H1 (cell line): ENCODE data around the gene ALDH1L2. TPM values are rescaled to one million over a fixed set of nuclear protein-coding genes. Genes with fewer than 3 reads are reported as not detected.

Experiments
- CTCF ChIA-PET: fragments of 300-600 bp; sonication (Branson Sonifier 250); formaldehyde crosslinking; loops from one replicate; lab custom pipeline; 2021; ENCODE audit not compliant: partially characterized antibody; lab: Charles Lee
- POLR2A ChIA-PET: fragments of 300-600 bp; sonication (Branson Sonifier 250); formaldehyde crosslinking; loops from one replicate; lab custom pipeline; 2021; ENCODE audit warnings: inconsistent platforms; ENCODE audit not compliant: partially characterized antibody; lab: Charles Lee
- DNase-seq, 2 experiments: peaks; one replicate each; pipeline versions ENCODE4 v3.0.0 to v3.0.0-alpha.2; 2010 to 2022; ENCODE audit warnings: low spot score in 2 of 2, low read depth in 1 of 2, mixed read lengths in 1 of 2
- FAIRE-seq: peaks from 2 replicates; lab custom pipeline; 2011; peaks lifted over from hg19 to GRCh38; lab: Jason Lieb, UNC
- H2AFZ ChIP-seq: 2 replicates; pipeline ENCODE4 v1.8.1; 2012; ENCODE audit warnings: low read length, inconsistent platforms
- H2AK5ac ChIP-seq: 2 replicates; pipeline ENCODE4 v1.6.1; 2013; ENCODE audit warnings: low read depth, low read length
- H2BK120ac ChIP-seq: replicated peaks from 2 replicates; pipeline ENCODE3; 2013; ENCODE audit warnings: low read depth, low read length, inconsistent platforms
- H2BK12ac ChIP-seq: 2 replicates; pipeline ENCODE4 v1.6.1; 2013; ENCODE audit warnings: low read depth, low read length
- H2BK15ac ChIP-seq: 2 replicates; pipeline ENCODE4 v1.6.1; 2013; ENCODE audit warnings: low read length
- H2BK20ac ChIP-seq: 2 replicates; pipeline ENCODE4 v1.6.1; 2013; ENCODE audit warnings: low read length
- H2BK5ac ChIP-seq: 2 replicates; pipeline ENCODE4 v1.6.1; 2013; ENCODE audit warnings: low read depth, low read length
- H3K14ac ChIP-seq: 2 replicates; pipeline ENCODE4 v1.6.1; 2013; ENCODE audit warnings: inconsistent platforms; ENCODE audit not compliant: insufficient read length
- H3K18ac ChIP-seq: 2 replicates; pipeline ENCODE4 v1.6.1; 2013; ENCODE audit warnings: low read length; ENCODE audit errors: extremely low read depth
- H3K23ac ChIP-seq: 2 replicates; pipeline ENCODE4 v1.6.1; 2013; ENCODE audit warnings: inconsistent platforms; ENCODE audit not compliant: insufficient read length
- H3K23me2 ChIP-seq: 2 replicates; pipeline ENCODE4 v1.6.1; 2013; ENCODE audit warnings: low read depth, low read length
- H3K27ac ChIP-seq: 2 replicates; pipeline ENCODE4 v1.6.1; 2011; ENCODE audit warnings: low read depth, low read length, inconsistent platforms
- H3K27me3 ChIP-seq, 4 experiments: replicated peaks in 1 of 4; 1 replicate in 1 of 4; 2 replicates in 3 of 4; pipeline versions ENCODE4 v1.6.1 to v1.8.1; 2011 to 2013; ENCODE audit warnings: low read length in 3 of 4, mild to moderate bottlenecking in 3 of 4, inconsistent platforms in 2 of 4, mixed read lengths in 2 of 4, moderate library complexity in 1 of 4; ENCODE audit not compliant: control insufficient read depth in 3 of 4, insufficient read depth in 3 of 4; ENCODE audit errors: extremely low read depth in 1 of 4
- H3K36me3 ChIP-seq, 4 experiments: 2 replicates each; pipeline versions ENCODE4 v1.6.1 to v1.8.1; 2011 to 2013; ENCODE audit warnings: mild to moderate bottlenecking in 4 of 4, low read length in 3 of 4, moderate library complexity in 2 of 4, control low read depth in 1 of 4, inconsistent platforms in 1 of 4; ENCODE audit not compliant: insufficient read depth in 4 of 4, control insufficient read depth in 2 of 4
- H3K4ac ChIP-seq: replicated peaks from 2 replicates; pipeline ENCODE3; 2013; ENCODE audit warnings: low read length, low read depth, mixed read lengths, inconsistent platforms; ENCODE audit not compliant: insufficient read length
- H3K4me1 ChIP-seq, 4 experiments: replicated peaks in 1 of 4; 1 replicate in 1 of 4; 2 replicates in 3 of 4; pipeline versions ENCODE4 v1.6.1 to v1.8.1; 2011 to 2013; ENCODE audit warnings: low read length in 3 of 4, inconsistent platforms in 2 of 4, mixed read lengths in 1 of 4; ENCODE audit not compliant: insufficient read depth in 4 of 4, control insufficient read depth in 3 of 4
- H3K4me2 ChIP-seq, 2 experiments: 2 replicates each; pipeline versions ENCODE4 v1.6.1 to v1.8.1; 2011 to 2013; ENCODE audit warnings: low read depth in 2 of 2, low read length in 2 of 2, control low read depth in 1 of 2, inconsistent platforms in 1 of 2, mild to moderate bottlenecking in 1 of 2; ENCODE audit not compliant: insufficient read depth in 1 of 2
- H3K4me3 ChIP-seq, 4 experiments: fragments of 200-600, 300-600 bp in 1 of 4; sonication (generic), shearing (Covaris generic), sonication (Bioruptor Twin) in 1 of 4; 2 replicates each; pipeline versions ENCODE4 v1.5.1 to v1.8.1; 2011 to 2016; ENCODE audit warnings: low read length in 4 of 4, low read depth in 3 of 4, control low read depth in 2 of 4, inconsistent platforms in 2 of 4, mild to moderate bottlenecking in 2 of 4, mixed read lengths in 1 of 4, moderate library complexity in 1 of 4; ENCODE audit not compliant: insufficient read depth in 2 of 4; ENCODE audit errors: extremely low read depth in 1 of 4
- H3K56ac ChIP-seq: replicated peaks from 2 replicates; pipeline ENCODE3; 2013; ENCODE audit warnings: low read depth, mild to moderate bottlenecking, mixed read lengths, low read length, inconsistent platforms; ENCODE audit not compliant: insufficient read length
- H3K79me1 ChIP-seq: 2 replicates; pipeline ENCODE4 v1.6.1; 2013; ENCODE audit warnings: low read depth, low read length, control low read depth
- H3K79me2 ChIP-seq, 2 experiments: 2 replicates each; pipeline versions ENCODE4 v1.6.1 to v1.8.1; 2012 to 2013; ENCODE audit warnings: low read length in 2 of 2, mild to moderate bottlenecking in 2 of 2, inconsistent platforms in 1 of 2; ENCODE audit not compliant: insufficient read depth in 2 of 2, control insufficient read depth in 1 of 2
- H3K9ac ChIP-seq, 4 experiments: replicated peaks in 1 of 4; 1 replicate in 1 of 4; 2 replicates in 3 of 4; pipeline versions ENCODE4 v1.6.1 to v1.8.1; 2011 to 2013; ENCODE audit warnings: low read depth in 3 of 4, low read length in 3 of 4, control low read depth in 2 of 4, mild to moderate bottlenecking in 2 of 4, moderate library complexity in 2 of 4, inconsistent platforms in 1 of 4; ENCODE audit errors: extremely low read depth in 1 of 4
- H3K9me3 ChIP-seq, 2 experiments: 2 replicates each; pipeline versions ENCODE4 v1.6.1 to v1.8.1; 2012 to 2013; ENCODE audit warnings: mild to moderate bottlenecking in 2 of 2, moderate library complexity in 2 of 2, control low read depth in 1 of 2, inconsistent platforms in 1 of 2, low read depth in 1 of 2, low read length in 1 of 2, mixed read lengths in 1 of 2; ENCODE audit not compliant: insufficient read depth in 2 of 2
- H4K20me1 ChIP-seq, 2 experiments: replicated peaks in 1 of 2; 2 replicates each; pipeline versions ENCODE3 to v1.8.1; 2011 to 2013; ENCODE audit warnings: inconsistent platforms in 2 of 2, low read length in 2 of 2, mild to moderate bottlenecking in 1 of 2; ENCODE audit not compliant: insufficient read depth in 2 of 2, control insufficient read depth in 1 of 2
- H4K5ac ChIP-seq: 2 replicates; pipeline ENCODE4 v1.6.1; 2013; ENCODE audit warnings: low read length, low read depth, mixed read lengths, inconsistent platforms; ENCODE audit not compliant: insufficient read length
- H4K8ac ChIP-seq: 2 replicates; pipeline ENCODE4 v1.8.0; 2013; ENCODE audit warnings: mild to moderate bottlenecking, moderate library complexity, low read length, inconsistent platforms; ENCODE audit not compliant: insufficient read depth; ENCODE audit errors: extremely low read depth
- H4K91ac ChIP-seq: replicated peaks from 2 replicates; pipeline ENCODE3; 2013; ENCODE audit warnings: low read length, mixed read lengths, inconsistent platforms; ENCODE audit not compliant: insufficient read length
- BCL11A ChIP-seq, 2 experiments: IDR thresholded peaks; one replicate each; pipeline ENCODE4 v1.6.1; 2011; ENCODE audit warnings: low read depth in 2 of 2, low read length in 2 of 2, mild to moderate bottlenecking in 2 of 2
- CEBPB ChIP-seq: IDR thresholded peaks from 2 replicates; pipeline ENCODE4 v1.6.1; 2012; ENCODE audit warnings: low read depth, low read length
- CREB1 ChIP-seq: IDR thresholded peaks from 2 replicates; pipeline ENCODE4 v1.6.1; 2012; ENCODE audit warnings: inconsistent platforms
- GABPA ChIP-seq: IDR thresholded peaks from 2 replicates; pipeline ENCODE4 v1.6.1; 2011; ENCODE audit warnings: mild to moderate bottlenecking, low read length, moderate library complexity, borderline replicate concordance; ENCODE audit not compliant: insufficient read depth
- JUN ChIP-seq: IDR thresholded peaks from 2 replicates; pipeline ENCODE4 v1.6.1; 2011; ENCODE audit warnings: low read depth, mild to moderate bottlenecking, improper control_type of control experiment, low read length
- KDM5A ChIP-seq: fragments of 200-600 bp; IDR thresholded peaks from 2 replicates; pipeline ENCODE4 v1.7.1; 2012; ENCODE audit warnings: mild to moderate bottlenecking, low read length, inconsistent platforms, mixed read lengths
- NRF1 ChIP-seq: IDR thresholded peaks from 2 replicates; pipeline ENCODE4 v1.6.1; 2011; ENCODE audit warnings: mild to moderate bottlenecking, low read depth, low read length, improper control_type of control experiment
- SIX5 ChIP-seq: IDR thresholded peaks from 2 replicates; pipeline ENCODE4 v1.6.1; 2011; ENCODE audit warnings: mild to moderate bottlenecking, low read depth, low read length
- SP1 ChIP-seq: IDR thresholded peaks from 2 replicates; pipeline ENCODE4 v1.6.1; 2011; ENCODE audit warnings: low read depth, low read length
- SRF ChIP-seq: IDR thresholded peaks from 2 replicates; pipeline ENCODE4 v1.6.1; 2011; ENCODE audit warnings: mild to moderate bottlenecking, low read depth, low read length, moderate library complexity
- TAF1 ChIP-seq: IDR thresholded peaks from 2 replicates; pipeline ENCODE4 v1.6.1; 2011; ENCODE audit warnings: mild to moderate bottlenecking, low read depth, low read length
- TCF12 ChIP-seq: IDR thresholded peaks from 2 replicates; pipeline ENCODE4 v1.6.1; 2011; ENCODE audit warnings: low read depth, mild to moderate bottlenecking, low read length
- TEAD4 ChIP-seq: IDR thresholded peaks from 2 replicates; pipeline ENCODE4 v1.6.1; 2012; ENCODE audit warnings: low read depth, low read length, inconsistent platforms, mixed read lengths
- WGBS, 2 experiments: shearing (Covaris generic) in 1 of 2; methylation state at CpG; one replicate each; pipeline versions ENCODE4 v1.1.6 to v1.1.7; 2013 to 2015; ENCODE audit warnings: low lambda C conversion rate in 2 of 2, mixed read lengths in 2 of 2, inconsistent platforms in 1 of 2, low coverage in 1 of 2, missing lambda C conversion rate in 1 of 2; ENCODE audit not compliant: insufficient replicate concordance in 2 of 2, insufficient coverage in 1 of 2, insufficient read length in 1 of 2; ENCODE audit errors: extremely low coverage in 1 of 2, missing lambda C conversion rate in 1 of 2; 5-methylcytosine and 5-hydroxymethylcytosine counted together
- polyA plus RNA-seq, 7 experiments: library from polyadenylated mRNA; depleted of rRNA in 3 of 7; stranded (reverse) in 5 of 7; unstranded in 2 of 7; fragments of >200 nt in 5 of 7; fragments of 200-250 nt in 2 of 7; gene quantifications; 1 replicate in 5 of 7; 2 replicates in 1 of 7; 4 replicates in 1 of 7; pipeline versions ENCODE4 v1.2.1 to v1.2.3, GENCODE V29; 2011 to 2013; ENCODE audit warnings: missing spikeins in 2 of 7, mixed read lengths in 2 of 7
- total RNA-seq: library from RNA; stranded (reverse); fragmentation: NEBNext Ultra II Directional; extraction: Animal tissue kit (Norgen Biotek cat#: 25700); gene quantifications from 2 replicates; pipeline ENCODE4 v1.2.1, GENCODE V29; 2021
- TF ChIP-seq, protein P1 (sequence below): IDR thresholded peaks from 2 replicates; pipeline ENCODE4 v1.6.1; 2011; ENCODE audit warnings: low read length, improper control_type of control experiment

ALDH1L2 gene
- total and polyA plus RNA-seq, 2 of the 8 experiments (the other 6 are each of a cell fraction or from before 2014, with no cell fraction given) = 3.7 to 7.2 TPM

- ChIA-PET CTCF (interaction anchor here (1.5 kb wide), 1 partner anchor 11 kb away, joined by 5 read pairs; no protein-coding TSS in a partner anchor), POLR2A (interaction anchor here (0.6 kb wide), 1 partner anchor 551 kb away, joined by 4 read pairs; no protein-coding TSS in a partner anchor)
- Histone ChIP-seq H3K14ac (no peak overlapping the region), H3K79me2 (no peaks in the 10 kb centered on the region), H3K79me1 (no peaks in the 10 kb centered on the region), H3K9ac (no peak overlapping the region), H3K36me3 (peaks cover 0 to 1% (median 0%) of the 10 kb centered on the region in 4 experiments; a peak in 2 of 8 replicates), H3K18ac (no peak overlapping the region), H2BK15ac (no peak overlapping the region), H4K20me1 (no peaks in the 10 kb centered on the region), H4K8ac (no peak overlapping the region), H4K5ac (no peak overlapping the region), H4K91ac (no peak overlapping the region), H3K23me2 (no peaks in the 10 kb centered on the region), H3K9me3 (no peaks in the 10 kb centered on the region), H3K27me3 (no peaks in the 10 kb centered on the region), H2BK20ac (no peak overlapping the region), H3K4me1 (no peaks in the 10 kb centered on the region), H2AK5ac (no peak overlapping the region), H2BK12ac (no peak overlapping the region), H3K56ac (no peak overlapping the region), H3K4me2 (no peak overlapping the region), H3K4ac (no peak overlapping the region), H3K27ac (no peak overlapping the region), H2BK5ac (no peak overlapping the region), H2BK120ac (no peak overlapping the region), H2AFZ (no peak overlapping the region), H3K4me3 (no peak overlapping the region), H3K23ac (no peak overlapping the region)
- WGBS, 2 experiments = 84% methylated on average over 7 of the region's 7 CpGs; no CpG with 5 or more reads in 1 of the 2 experiments
- FAIRE-seq (no peak), DNase-seq (no peak)
- TF ChIP-seq SRF = no peak
- no peak for TF ChIP-seq TAF1
- no peak for TF ChIP-seq TCF12
- TF ChIP-seq SIX5 = no peak
- no peak for TF ChIP-seq KDM5A
- TF ChIP-seq, protein P1, sequence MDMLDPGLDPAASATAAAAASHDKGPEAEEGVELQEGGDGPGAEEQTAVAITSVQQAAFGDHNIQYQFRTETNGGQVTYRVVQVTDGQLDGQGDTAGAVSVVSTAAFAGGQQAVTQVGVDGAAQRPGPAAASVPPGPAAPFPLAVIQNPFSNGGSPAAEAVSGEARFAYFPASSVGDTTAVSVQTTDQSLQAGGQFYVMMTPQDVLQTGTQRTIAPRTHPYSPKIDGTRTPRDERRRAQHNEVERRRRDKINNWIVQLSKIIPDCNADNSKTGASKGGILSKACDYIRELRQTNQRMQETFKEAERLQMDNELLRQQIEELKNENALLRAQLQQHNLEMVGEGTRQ = no peak
- no peak for TF ChIP-seq BCL11A (IDR thresholded peaks at IDR 0.05; ENCODE audit: low read depth in 2 of 2, low read length in 2 of 2)
- no peak for TF ChIP-seq GABPA
- TF ChIP-seq CEBPB = no peak
- no peak for TF ChIP-seq CREB1
- no peak for TF ChIP-seq NRF1
- no peak for TF ChIP-seq SP1
- no peak for TF ChIP-seq JUN
- TF ChIP-seq TEAD4 = no peak
These were observed 19.6 kb downstream of the ALDH1L2 start for GRCh38 chr12:105064564-105065178.
